Measurements from ENCODE around the gene SHE. TPM values are rescaled to one million over a fixed set of nuclear protein-coding genes. Genes with fewer than 3 reads are reported as not detected.
A peak's percentile ranks its signal among the peaks of the same experiment; 100 is the strongest.

The SHE gene
- total and polyA plus RNA-seq, 2 donors (not counting 3 experiments of a cell fraction or from before 2014, with no cell fraction given), result 30.1 to 52.7 TPM

GRCh38 chr1:154550070-154550469, 47.9 kb upstream of the SHE start:
- FAIRE-seq, result no peak

More at GRCh38 chr1:154550070-154550469, 47.9 kb upstream of the SHE start:
- CTCF ChIA-PET, result interaction anchor here (7.4 kb wide), 1 partner anchor 68 kb away, joined by 489 read pairs; no protein-coding TSS in a partner anchor
- Histone ChIP-seq H3K27ac (ENCODE audit: insufficient read depth, low read depth, low read length) (no peak overlapping the region), H3K9me3 (replicated peaks; ENCODE audit: control insufficient read depth, insufficient read depth, low read length) (no peaks in the 10 kb centered on the region), H3K27me3 (ENCODE audit: control insufficient read depth in 2 of 2, insufficient read depth in 2 of 2, low read length in 2 of 2) (no peaks in the 10 kb centered on the region), H3K4me3 (replicated peaks in 1 of 3; ENCODE audit: insufficient read depth in 1 of 3, low read depth in 1 of 3, low read length in 3 of 3) (no peak overlapping the region), H3K4me2 (ENCODE audit: insufficient read depth, low read length) (no peak overlapping the region), H4K20me1 (replicated peaks; ENCODE audit: control insufficient read depth, extremely low read depth, insufficient read depth, low read length) (no peaks in the 10 kb centered on the region), H3K36me3 (ENCODE audit: control insufficient read depth in 2 of 2, extremely low read depth in 1 of 2, insufficient read depth in 2 of 2, low read length in 2 of 2) (peaks cover 41 to 54% of the 10 kb centered on the region in 2 experiments), H3K9ac (replicated peaks; ENCODE audit: extremely low read depth, insufficient read depth, low read length) (no peak overlapping the region), H3K4me1 (ENCODE audit: control insufficient read depth, extremely low read depth, insufficient read depth, low read length) (no peaks in the 10 kb centered on the region), H3K9me1 (replicated peaks; ENCODE audit: control insufficient read depth, extremely low read depth, insufficient read depth, low read length) (no peaks in the 10 kb centered on the region), H2AFZ (ENCODE audit: low read depth, low read length) (no peak overlapping the region), H3K79me2 (ENCODE audit: control insufficient read depth, insufficient read depth, low read length) (peaks cover 3% of the 10 kb centered on the region)
- intact Hi-C loops (cut with micrococcal nuclease) (no loop called here), dilution Hi-C loops (cut with MboI; ENCODE audit: extremely low pct_ligation_motif_present, low sequenced_read_pairs) (no loop called here)
- POLR2A ChIA-PET, result no interaction called here
- BruUV-seq (replicated peaks), result TSS peak; percentile 48
- TF ChIP-seq FOS (IDR thresholded peaks at IDR 0.05; ENCODE audit: borderline replicate concordance, insufficient read depth, low read length) (no peak), EZH2 (IDR thresholded peaks at IDR 0.05; ENCODE audit: borderline replicate concordance, low read depth, low read length, severe bottlenecking) (no peak), MAX (IDR thresholded peaks at IDR 0.05; ENCODE audit: insufficient read depth, insufficient read length) (no peak), GATA2 (IDR thresholded peaks at IDR 0.05; ENCODE audit: insufficient read depth, insufficient read length, low read depth, low read length) (no peak), POLR2AphosphoS5 (IDR thresholded peaks at IDR 0.05; ENCODE audit: insufficient read depth, low read depth, low read length) (no peak), POLR2A (IDR thresholded peaks at IDR 0.05; ENCODE audit: low read depth, low read length) (no peak), JUN (IDR thresholded peaks at IDR 0.05; ENCODE audit: borderline replicate concordance, insufficient read depth, insufficient read length, low read depth) (no peak), MYC (IDR thresholded peaks at IDR 0.05; ENCODE audit: low read depth, low read length) (no peak), CTCF (IDR thresholded peaks at IDR 0.05; ENCODE audit: extremely low read depth in 1 of 2, insufficient read depth in 1 of 2, low read depth in 1 of 2, low read length in 2 of 2) (no peak)
- no peak for DNase-seq (ENCODE audit: low read depth, low spot score)
